ENCODE data around the gene KLHL29.

Gene KLHL29

DNA sequence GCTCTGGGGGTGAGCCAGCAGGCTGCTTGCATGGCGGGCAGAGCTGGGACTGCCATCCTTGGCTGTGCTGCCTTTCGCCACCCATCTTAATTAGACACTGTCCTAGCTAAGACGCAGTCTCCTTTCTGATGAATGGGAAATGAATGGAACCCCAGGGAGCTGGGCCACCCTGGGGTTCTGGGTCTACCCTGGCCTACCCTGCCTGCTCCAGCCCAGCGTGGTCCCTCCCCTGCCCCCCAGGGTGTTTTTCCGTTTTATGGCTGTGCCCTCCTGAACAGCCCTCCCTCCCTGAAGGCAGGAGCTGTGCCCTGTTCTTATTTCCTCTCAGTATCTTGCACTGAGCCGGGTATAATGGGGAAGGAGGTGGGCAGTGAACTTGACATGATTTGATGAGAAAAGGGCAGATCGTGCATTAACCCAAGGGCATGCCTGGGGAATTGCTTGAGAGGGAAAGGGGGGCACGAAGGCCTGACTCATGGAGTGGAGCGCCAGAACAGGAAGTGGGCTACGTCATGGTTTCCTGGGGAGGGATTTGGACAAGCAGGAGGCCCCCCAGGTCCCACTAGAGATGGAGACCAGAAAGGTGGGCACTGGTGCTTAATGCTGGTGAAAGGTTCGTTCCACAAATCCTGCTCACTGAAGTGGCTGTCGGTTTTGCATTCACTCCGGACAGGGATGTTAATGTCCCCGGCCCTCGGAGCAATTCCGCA is 165.0 kb downstream of the KLHL29 start:
- peaks cover 4% of the 10 kb centered on the region for H3K4me1 Mint-ChIP-seq
- H3K9me3 Mint-ChIP-seq, result no peaks in the 10 kb centered on the region
- H3K36me3 Mint-ChIP-seq (ENCODE audit: low read depth), result no peaks in the 10 kb centered on the region
- no peak overlapping the region for H3K27ac Mint-ChIP-seq
- no peak for ATAC-seq
- no peak for DNase-seq
- H3K4me3 Mint-ChIP-seq, result no peak overlapping the region
- no peaks in the 10 kb centered on the region for H3K27me3 Mint-ChIP-seq

DNA sequence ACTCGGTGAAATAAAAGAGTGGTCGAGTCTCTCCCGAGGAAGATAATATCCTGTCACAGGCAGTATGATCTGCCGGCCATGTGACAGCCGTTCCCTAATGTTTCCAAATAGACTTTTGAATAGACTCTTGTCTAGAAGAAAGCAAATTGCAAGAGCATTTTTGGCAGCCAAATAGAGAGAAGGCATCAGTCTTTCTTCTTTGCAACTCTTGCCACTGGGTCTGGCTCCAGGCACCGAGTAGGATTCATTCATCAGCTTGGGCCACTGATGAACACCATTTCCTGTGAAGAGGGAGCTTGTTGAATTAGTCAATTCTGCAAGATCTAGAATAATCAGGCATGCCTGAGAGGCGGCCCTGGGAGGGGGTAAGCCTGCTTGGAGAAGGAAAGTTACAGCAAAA is 165.6 kb downstream of the KLHL29 start:
- no peaks in the 10 kb centered on the region for H3K27me3 Mint-ChIP-seq
- no peaks in the 10 kb centered on the region for H3K9me3 Mint-ChIP-seq
- no peak for DNase-seq
- H3K4me1 Mint-ChIP-seq, result peaks cover 4% of the 10 kb centered on the region
- H3K4me3 Mint-ChIP-seq, result no peak overlapping the region
- no peak overlapping the region for H3K27ac Mint-ChIP-seq
- H3K36me3 Mint-ChIP-seq (ENCODE audit: low read depth), result no peaks in the 10 kb centered on the region
- no peak for ATAC-seq

DNA sequence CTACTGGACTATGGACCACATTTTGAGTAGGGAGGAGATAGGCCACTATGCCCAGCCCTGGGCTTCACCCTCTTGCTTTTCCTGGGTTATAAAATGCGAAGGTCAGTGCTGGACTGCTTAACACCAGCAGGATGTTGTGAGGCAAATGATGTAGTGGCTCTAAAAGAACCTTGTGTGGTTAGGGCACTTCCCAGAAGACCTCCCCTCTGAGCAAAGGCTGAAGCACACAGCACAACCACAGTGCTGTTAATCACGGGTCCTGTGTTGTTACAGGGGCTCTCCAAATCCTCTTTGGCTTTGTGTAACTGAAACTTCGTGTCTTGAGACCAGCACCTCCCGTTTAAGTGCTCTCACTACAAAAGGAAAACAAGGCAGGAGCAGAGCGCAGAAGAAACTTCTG is 166.9 kb downstream of the KLHL29 start:
- ATAC-seq, result no peak
- peaks cover 4% of the 10 kb centered on the region for H3K4me1 Mint-ChIP-seq
- no peaks in the 10 kb centered on the region for H3K9me3 Mint-ChIP-seq

DNA sequence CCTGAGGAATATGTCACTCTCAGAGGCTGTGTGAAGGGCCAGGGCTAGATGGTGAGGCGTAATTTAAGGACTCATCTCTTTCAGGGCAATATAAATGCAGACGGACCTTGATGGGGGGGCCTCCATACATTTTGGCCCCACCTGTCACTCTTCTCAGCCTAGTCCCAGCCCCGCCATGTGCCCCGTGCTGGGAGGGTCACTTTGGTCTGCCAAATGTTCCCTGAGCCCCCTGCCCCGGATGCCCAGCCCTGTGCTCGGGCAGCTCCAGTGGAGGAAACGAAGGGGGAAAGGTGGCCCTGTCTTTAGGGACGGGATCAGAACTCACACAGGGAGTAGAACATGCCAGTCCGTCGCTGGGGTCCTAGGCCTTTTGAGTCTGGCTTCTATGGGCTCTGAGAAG is 168.6 kb downstream of the KLHL29 start:
- DNase-seq (no peak), ATAC-seq (no peak)
- Mint-ChIP-seq H3K27ac (no peak overlapping the region), H3K27me3 (no peaks in the 10 kb centered on the region), H3K36me3 (ENCODE audit: low read depth) (no peaks in the 10 kb centered on the region), H3K4me3 (no peak overlapping the region), H3K4me1 (peaks cover 4% of the 10 kb centered on the region), H3K9me3 (no peaks in the 10 kb centered on the region)

More for the DNA sequence above, 166.9 kb downstream of the KLHL29 start:
- no peak overlapping the region for H3K4me3 Mint-ChIP-seq
- no peaks in the 10 kb centered on the region for H3K36me3 Mint-ChIP-seq (ENCODE audit: low read depth)
- no peaks in the 10 kb centered on the region for H3K27me3 Mint-ChIP-seq
- H3K27ac Mint-ChIP-seq, result no peak overlapping the region
- no peak for DNase-seq

DNA sequence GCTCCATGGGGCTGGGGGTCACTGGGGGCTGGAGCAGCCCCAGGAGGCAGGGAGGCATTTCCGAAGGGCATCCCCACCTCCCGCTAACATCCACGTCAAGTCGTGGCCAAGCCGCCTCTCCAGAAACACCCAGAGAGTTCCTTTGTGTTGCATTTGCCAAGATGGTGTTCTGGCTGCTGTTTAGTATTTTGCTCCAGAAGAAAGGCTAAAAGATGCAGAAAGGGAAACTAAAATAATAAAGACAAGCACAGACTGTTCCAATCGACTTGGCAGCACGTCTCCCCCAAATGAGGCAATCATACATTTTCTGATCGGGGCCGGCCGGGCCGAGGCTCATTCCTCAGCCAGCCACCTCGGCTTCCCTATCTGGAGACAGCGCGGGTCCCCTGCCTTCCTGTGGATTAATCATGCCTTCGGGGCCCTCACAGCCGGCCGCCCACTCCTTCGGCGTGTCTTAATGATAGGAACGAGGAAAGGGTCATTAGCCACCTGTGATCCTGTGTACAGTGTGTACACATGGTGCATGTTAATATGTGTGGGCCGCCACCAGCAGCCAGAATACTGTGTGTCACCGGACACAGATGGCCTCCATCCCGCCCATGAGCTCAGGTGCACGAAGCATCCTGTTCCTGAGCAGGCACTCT is 169.2 kb downstream of the KLHL29 start:
- H3K27me3 Mint-ChIP-seq, result no peaks in the 10 kb centered on the region
- H3K27ac Mint-ChIP-seq, result no peak overlapping the region
- H3K4me3 Mint-ChIP-seq, result no peak overlapping the region
- H3K9me3 Mint-ChIP-seq, result no peaks in the 10 kb centered on the region
- DNase-seq (no peak), ATAC-seq (no peak)
- no peaks in the 10 kb centered on the region for H3K36me3 Mint-ChIP-seq (ENCODE audit: low read depth)
- peaks cover 4% of the 10 kb centered on the region for H3K4me1 Mint-ChIP-seq

DNA sequence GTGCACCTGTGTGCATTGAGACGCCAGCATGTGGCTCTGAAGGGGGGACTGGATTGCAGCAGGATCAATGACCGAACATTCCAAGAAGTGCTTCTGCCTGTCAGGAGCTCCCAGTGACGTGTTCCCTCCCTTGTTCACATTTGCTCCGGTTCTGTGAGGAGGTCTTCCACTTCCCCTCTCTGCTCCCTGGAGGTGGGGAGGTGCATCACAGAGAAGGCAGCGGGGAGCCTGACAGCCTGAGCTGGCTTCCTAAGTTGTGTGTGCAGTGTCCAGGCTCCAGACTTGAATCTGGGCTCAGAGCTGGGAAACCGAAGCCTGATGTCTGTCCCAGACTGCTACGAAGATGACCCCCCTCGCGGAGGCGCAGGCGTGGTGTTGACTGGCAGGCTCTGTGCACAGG is 171.0 kb downstream of the KLHL29 start:
- Mint-ChIP-seq H3K9me3 (no peaks in the 10 kb centered on the region), H3K36me3 (ENCODE audit: low read depth) (no peaks in the 10 kb centered on the region), H3K27me3 (no peaks in the 10 kb centered on the region), H3K4me3 (no peak overlapping the region), H3K27ac (no peak overlapping the region), H3K4me1 (no peaks in the 10 kb centered on the region)
- no peak for ATAC-seq
- DNase-seq, result no peak

DNA sequence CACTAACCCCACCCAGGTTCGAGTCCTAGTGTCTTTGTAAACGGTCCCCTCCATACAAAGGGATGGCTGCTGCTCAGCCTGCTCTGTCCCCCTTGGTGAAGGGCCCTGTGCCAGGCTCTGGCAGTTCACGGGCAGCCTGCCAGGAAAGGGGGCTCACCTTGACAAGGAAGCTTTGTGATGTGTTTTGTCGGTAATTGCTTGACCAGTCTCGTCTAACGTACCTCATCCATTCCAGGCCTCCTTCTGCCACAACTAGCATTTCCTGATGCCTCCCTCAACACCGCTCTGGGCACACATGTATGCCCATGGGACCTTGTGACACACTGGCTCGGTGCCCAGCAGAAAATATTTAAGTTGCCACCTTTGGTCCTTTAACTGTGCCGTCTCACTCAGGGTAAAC is 171.9 kb downstream of the KLHL29 start:
- Mint-ChIP-seq H3K27me3 (no peaks in the 10 kb centered on the region), H3K4me3 (no peak overlapping the region), H3K27ac (no peak overlapping the region), H3K36me3 (ENCODE audit: low read depth) (no peaks in the 10 kb centered on the region), H3K4me1 (no peaks in the 10 kb centered on the region), H3K9me3 (no peaks in the 10 kb centered on the region)
- DNase-seq, result no peak
- no peak for ATAC-seq

DNA sequence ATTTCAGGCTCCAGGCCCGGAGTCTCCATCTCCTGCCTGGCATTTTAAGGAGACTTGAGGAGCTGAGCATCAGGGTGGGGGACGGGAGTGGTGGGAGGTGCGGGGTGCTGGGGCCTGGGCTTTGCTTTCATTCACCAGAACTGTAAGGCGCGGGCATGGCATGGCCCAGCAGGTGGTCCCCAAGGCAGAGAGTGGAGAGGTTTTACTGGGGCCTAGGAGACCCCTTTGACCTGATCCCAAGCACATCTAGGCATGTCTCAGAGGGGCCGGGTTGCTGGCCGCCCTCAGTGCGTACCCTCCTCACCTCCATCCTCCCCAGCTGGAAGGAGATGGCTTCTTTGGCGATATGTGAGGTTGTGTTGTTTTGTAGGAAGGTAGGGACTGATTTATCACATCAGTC is 172.5 kb downstream of the KLHL29 start:
- Mint-ChIP-seq H3K4me3 (no peak overlapping the region), H3K4me1 (no peaks in the 10 kb centered on the region), H3K9me3 (no peaks in the 10 kb centered on the region), H3K27me3 (no peaks in the 10 kb centered on the region), H3K36me3 (ENCODE audit: low read depth) (no peaks in the 10 kb centered on the region), H3K27ac (no peak overlapping the region)
- DNase-seq (no peak), ATAC-seq (no peak)

DNA sequence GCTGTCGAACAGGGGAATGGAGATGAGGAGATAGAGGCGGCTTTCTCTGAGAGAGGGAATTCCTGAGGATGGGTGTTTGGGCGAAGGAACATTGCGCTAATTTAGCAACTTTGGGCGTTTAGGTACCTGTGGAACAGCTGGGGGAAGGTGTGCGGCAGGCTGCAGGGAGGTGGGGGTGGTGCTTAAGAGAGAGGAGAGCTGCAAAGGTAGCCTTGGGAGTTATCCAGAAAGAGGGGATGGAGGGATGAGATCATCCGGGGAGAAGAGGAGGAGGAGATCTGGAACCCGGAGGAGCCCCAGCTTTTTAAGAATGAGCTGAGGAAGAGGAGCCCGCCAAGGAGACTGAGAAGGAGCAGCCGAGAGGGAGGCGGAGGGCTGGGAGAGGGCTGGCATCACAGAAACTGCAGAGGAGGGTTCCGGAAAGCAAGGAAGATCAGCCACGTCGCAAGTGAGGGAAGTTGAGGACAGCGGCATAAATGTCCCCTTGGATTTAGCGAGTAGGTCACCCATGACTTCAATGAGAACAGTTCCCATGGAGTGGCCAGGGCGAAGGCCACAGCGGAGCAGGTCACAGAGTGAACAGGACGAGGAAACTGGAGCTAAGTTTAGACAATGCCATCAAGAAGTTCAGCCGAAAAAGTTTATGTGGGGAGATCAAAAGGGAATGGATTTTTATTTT is 174.7 kb downstream of the KLHL29 start:
- no peak overlapping the region for H3K4me3 Mint-ChIP-seq
- H3K27ac Mint-ChIP-seq, result no peak overlapping the region
- DNase-seq (no peak), ATAC-seq (no peak)
- no peaks in the 10 kb centered on the region for H3K9me3 Mint-ChIP-seq
- H3K4me1 Mint-ChIP-seq, result no peaks in the 10 kb centered on the region
- H3K27me3 Mint-ChIP-seq, result no peaks in the 10 kb centered on the region
- no peaks in the 10 kb centered on the region for H3K36me3 Mint-ChIP-seq (ENCODE audit: low read depth)

DNA sequence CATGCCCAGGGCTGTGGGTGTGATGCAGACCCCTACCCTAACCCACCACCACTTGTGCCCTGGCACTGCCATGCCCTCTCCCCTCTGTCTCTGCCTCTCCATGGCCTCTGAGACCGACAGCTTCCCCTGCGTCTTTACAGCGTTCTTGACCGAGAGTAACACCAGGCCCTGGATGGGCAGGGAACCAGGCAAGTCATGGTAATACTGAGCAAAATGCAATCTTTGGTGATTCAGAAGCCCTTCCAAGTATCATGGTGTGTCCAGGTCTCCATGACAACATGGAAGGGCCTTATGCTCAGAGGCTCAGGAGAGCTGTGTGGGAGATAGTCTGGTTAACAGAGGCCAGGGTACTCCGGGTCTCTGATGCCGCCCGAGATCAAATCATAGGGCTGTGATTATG is 176.1 kb downstream of the KLHL29 start:
- Mint-ChIP-seq H3K9me3 (no peaks in the 10 kb centered on the region), H3K4me1 (no peaks in the 10 kb centered on the region), H3K27me3 (no peaks in the 10 kb centered on the region), H3K27ac (no peak overlapping the region), H3K36me3 (ENCODE audit: low read depth) (no peaks in the 10 kb centered on the region), H3K4me3 (no peak overlapping the region)
- DNase-seq, result no peak
- ATAC-seq, result no peak

DNA sequence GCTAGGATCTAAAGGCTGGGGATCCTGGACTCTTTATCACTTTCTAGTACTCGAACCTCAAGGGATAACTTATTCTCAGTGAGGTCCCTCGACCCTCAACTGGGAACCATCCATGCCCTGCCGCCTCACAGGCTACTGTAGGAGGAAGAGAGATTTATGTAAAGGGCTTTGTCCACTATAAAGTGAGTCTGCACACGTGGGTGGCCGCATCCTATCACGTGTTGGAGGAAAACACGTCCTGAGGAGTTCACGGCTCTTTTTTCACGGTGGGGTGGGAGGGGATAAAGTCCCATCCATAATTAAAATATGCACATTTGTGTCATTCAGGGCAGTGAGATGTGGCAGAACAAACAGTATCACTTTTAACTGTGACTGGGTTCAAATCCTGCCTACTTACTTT is 176.6 kb downstream of the KLHL29 start:
- H3K4me1 Mint-ChIP-seq, result no peaks in the 10 kb centered on the region
- ATAC-seq (no peak), DNase-seq (no peak)
- H3K4me3 Mint-ChIP-seq, result no peak overlapping the region
- no peaks in the 10 kb centered on the region for H3K27me3 Mint-ChIP-seq
- H3K27ac Mint-ChIP-seq, result no peak overlapping the region
- H3K9me3 Mint-ChIP-seq, result no peaks in the 10 kb centered on the region
- no peaks in the 10 kb centered on the region for H3K36me3 Mint-ChIP-seq (ENCODE audit: low read depth)

DNA sequence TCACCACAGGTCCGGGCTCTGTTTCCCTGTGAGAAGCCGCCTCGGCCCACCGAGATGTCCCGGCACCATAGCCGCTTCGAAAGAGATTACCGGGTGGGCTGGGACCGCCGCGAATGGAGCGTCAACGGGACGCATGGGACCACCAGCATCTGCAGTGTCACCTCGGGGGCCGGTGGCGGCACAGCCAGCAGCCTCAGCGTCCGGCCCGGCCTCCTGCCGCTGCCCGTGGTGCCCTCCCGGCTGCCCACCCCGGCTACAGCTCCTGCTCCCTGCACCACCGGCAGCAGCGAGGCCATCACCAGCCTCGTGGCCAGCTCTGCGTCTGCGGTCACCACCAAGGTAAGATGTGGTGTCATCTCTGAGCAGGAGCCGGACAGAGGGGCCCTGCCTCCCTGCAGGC is 177.2 kb downstream of the KLHL29 start:
- ATAC-seq (no peak), DNase-seq (no peak)
- Mint-ChIP-seq H3K9me3 (no peaks in the 10 kb centered on the region), H3K27me3 (no peaks in the 10 kb centered on the region), H3K27ac (no peak overlapping the region), H3K4me3 (no peak overlapping the region), H3K4me1 (no peaks in the 10 kb centered on the region), H3K36me3 (ENCODE audit: low read depth) (no peaks in the 10 kb centered on the region)

DNA sequence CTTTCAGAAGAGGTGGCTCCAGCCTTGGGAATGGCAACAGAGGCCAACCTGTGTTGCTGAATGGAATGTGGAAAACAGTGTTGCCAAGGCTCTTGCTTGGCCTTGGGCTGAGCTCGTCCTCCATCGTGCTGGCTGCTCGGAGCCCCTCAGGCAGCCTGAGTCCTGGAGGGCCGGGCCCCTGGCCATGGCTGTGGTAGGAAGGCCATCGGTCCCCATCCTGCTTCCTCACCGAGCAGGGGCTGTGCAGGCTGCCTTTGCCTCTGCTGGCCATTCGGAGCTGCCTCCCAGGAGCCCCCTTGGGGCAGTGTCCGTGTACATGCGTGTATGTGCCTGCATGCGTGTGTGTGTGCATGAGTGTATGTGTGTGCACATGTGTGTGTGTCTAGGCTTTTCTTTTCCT is 178.2 kb downstream of the KLHL29 start:
- Mint-ChIP-seq H3K4me1 (no peaks in the 10 kb centered on the region), H3K9me3 (no peaks in the 10 kb centered on the region), H3K27ac (no peak overlapping the region), H3K27me3 (no peaks in the 10 kb centered on the region), H3K36me3 (ENCODE audit: low read depth) (no peaks in the 10 kb centered on the region), H3K4me3 (no peak overlapping the region)
- ATAC-seq (no peak), DNase-seq (no peak)

DNA sequence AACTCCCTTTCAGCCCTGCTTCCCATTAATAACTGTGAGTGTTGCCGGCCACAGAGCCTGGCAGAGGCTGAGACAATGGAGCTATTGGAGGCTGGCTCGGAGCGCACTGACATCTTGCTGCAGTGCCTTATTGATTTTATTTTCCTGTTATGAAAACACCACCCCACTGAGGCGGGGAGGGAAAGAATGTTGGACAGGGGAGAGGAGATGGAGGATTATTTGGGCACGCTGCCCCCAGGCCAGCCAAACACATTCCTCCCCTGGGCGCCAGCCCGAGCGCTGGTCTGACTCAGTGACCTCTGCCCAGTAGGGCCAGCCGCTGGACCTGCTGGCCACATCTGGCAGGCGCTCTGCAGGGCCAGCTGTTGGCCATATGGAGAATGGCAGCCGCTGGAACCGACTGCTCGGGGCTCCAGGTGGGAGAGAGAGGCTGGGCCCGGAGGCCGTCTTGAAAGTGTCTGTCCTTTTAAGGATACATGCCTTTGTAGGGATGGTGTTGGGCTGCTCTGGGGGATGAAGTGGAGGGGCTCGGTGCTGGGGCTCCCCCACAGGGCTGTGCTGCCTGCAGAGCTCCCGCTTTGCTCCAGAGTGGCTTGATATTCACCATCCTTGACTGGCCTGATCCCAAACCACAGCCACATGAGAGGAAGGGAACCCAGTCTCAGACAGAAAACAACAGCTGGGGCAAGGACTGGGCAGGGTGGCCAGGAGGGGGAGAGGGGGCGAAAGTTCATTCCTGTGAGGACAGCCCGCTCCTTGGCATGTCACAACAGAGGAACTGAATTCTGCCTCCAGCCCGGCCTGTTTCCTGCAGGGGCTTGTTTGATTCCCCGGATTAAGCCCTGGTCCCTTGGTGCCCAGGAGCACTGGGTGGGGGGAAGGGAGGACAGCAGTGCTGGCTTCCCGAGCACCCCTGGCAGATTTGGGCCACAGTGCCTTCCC is 179.0 kb downstream of the KLHL29 start:
- H3K36me3 Mint-ChIP-seq (ENCODE audit: low read depth), result no peaks in the 10 kb centered on the region
- H3K4me1 Mint-ChIP-seq, result no peaks in the 10 kb centered on the region
- no peaks in the 10 kb centered on the region for H3K27me3 Mint-ChIP-seq
- no peak overlapping the region for H3K27ac Mint-ChIP-seq
- H3K4me3 Mint-ChIP-seq, result no peak overlapping the region
- H3K9me3 Mint-ChIP-seq, result no peaks in the 10 kb centered on the region
- DNase-seq, result no peak
- no peak for ATAC-seq
